ENCODE measurements around the gene INPP4B.

The INPP4B gene

GRCh38 chr4:142091085-142091513 lies 755.0 kb downstream of the INPP4B start:
- no peak overlapping the region for H2AFZ ChIP-seq (ENCODE audit: low read depth)

DNA sequence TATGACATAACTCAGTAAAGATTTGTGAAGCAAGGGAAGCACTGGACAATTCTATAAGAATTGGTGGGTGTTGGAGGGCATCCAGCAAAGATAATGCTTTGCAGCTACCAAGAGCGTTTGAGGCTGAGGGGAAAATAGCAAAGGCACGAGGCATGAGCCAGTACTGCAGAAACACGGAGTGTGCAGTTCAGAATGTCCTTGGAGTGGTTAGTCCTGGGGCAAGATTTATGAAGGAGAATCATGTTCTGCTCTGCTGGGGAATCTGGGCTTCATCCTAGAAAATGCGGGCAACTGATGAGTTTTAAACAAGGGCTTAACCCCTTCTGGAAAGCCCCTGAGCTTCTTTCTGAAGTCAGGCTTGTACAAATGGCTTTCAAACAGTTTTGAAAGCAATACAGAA lies 757.2 kb downstream of the INPP4B start:
- H2AFZ ChIP-seq (ENCODE audit: low read depth) = no peak overlapping the region
- no peaks in the 10 kb centered on the region for H3K4me1 ChIP-seq (ENCODE audit: low read depth, poor library complexity, severe bottlenecking)
- H3K27ac ChIP-seq = no peak overlapping the region
- H3K79me2 ChIP-seq (ENCODE audit: insufficient read depth, low read depth) = no peaks in the 10 kb centered on the region
- no peak overlapping the region for H3K4me2 ChIP-seq
- no peaks in the 10 kb centered on the region for H4K20me1 ChIP-seq (ENCODE audit: insufficient read depth)
- H3K27me3 ChIP-seq (ENCODE audit: insufficient read depth, low read depth) = no peaks in the 10 kb centered on the region
- TF ChIP-seq CTCF (conservative IDR thresholded peaks at IDR 0.05; ENCODE audit: low read depth, low read length) = no peak
- H3K36me3 ChIP-seq (ENCODE audit: insufficient read depth) = no peaks in the 10 kb centered on the region
- no peak overlapping the region for H3K9ac ChIP-seq
- H3K4me3 ChIP-seq (IDR thresholded peaks at IDR 0.05; ENCODE audit: insufficient read depth, low read depth, low read length) = no peak overlapping the region

More at GRCh38 chr4:142091085-142091513, 755.0 kb downstream of the INPP4B start:
- Histone ChIP-seq H3K27ac (no peak overlapping the region), H3K36me3 (ENCODE audit: insufficient read depth) (no peaks in the 10 kb centered on the region), H3K4me1 (ENCODE audit: low read depth, poor library complexity, severe bottlenecking) (no peaks in the 10 kb centered on the region), H3K4me3 (IDR thresholded peaks at IDR 0.05; ENCODE audit: insufficient read depth, low read depth, low read length) (no peak overlapping the region), H3K27me3 (ENCODE audit: insufficient read depth, low read depth) (no peaks in the 10 kb centered on the region), H4K20me1 (ENCODE audit: insufficient read depth) (no peaks in the 10 kb centered on the region), H3K4me2 (no peak overlapping the region), H3K9ac (no peak overlapping the region), H3K79me2 (ENCODE audit: insufficient read depth, low read depth) (no peaks in the 10 kb centered on the region)
- TF ChIP-seq CTCF (conservative IDR thresholded peaks at IDR 0.05; ENCODE audit: low read depth, low read length) = no peak

GRCh38 chr4:142085513-142086292 lies 760.4 kb downstream of the INPP4B start:
- Histone ChIP-seq H3K27me3 (ENCODE audit: insufficient read depth, low read depth) (no peaks in the 10 kb centered on the region), H3K79me2 (ENCODE audit: insufficient read depth, low read depth) (no peaks in the 10 kb centered on the region), H3K4me3 (IDR thresholded peaks at IDR 0.05; ENCODE audit: insufficient read depth, low read depth, low read length) (no peak overlapping the region), H4K20me1 (ENCODE audit: insufficient read depth) (no peaks in the 10 kb centered on the region), H3K27ac (no peak overlapping the region), H3K4me1 (ENCODE audit: low read depth, poor library complexity, severe bottlenecking) (no peaks in the 10 kb centered on the region), H3K36me3 (ENCODE audit: insufficient read depth) (no peaks in the 10 kb centered on the region), H3K9ac (no peak overlapping the region), H2AFZ (ENCODE audit: low read depth) (no peak overlapping the region), H3K4me2 (no peak overlapping the region)
- no peak for TF ChIP-seq CTCF (conservative IDR thresholded peaks at IDR 0.05; ENCODE audit: low read depth, low read length)

DNA sequence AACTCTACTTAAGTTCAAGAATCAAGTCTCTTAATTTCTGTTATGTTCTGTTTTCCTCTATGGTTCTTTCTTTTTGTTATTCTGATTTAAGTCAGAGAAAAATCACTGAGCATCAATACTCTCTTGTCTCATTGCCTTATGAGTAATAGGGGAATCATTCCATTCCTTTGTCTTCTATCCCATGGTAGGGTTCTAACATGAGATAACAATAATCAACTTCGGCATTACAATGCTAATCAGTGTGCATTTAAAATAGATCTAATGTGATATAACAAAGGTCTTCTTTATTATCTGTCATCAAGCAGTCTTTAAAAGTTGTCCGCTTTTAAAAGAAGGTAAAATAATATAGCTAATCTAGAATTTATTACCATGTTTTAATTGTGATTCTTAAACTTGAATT lies 762.8 kb downstream of the INPP4B start:
- Histone ChIP-seq H3K4me2 (no peak overlapping the region), H3K4me3 (IDR thresholded peaks at IDR 0.05; ENCODE audit: insufficient read depth, low read depth, low read length) (no peak overlapping the region), H4K20me1 (ENCODE audit: insufficient read depth) (no peaks in the 10 kb centered on the region), H2AFZ (ENCODE audit: low read depth) (no peak overlapping the region), H3K27me3 (ENCODE audit: insufficient read depth, low read depth) (no peaks in the 10 kb centered on the region), H3K79me2 (ENCODE audit: insufficient read depth, low read depth) (no peaks in the 10 kb centered on the region), H3K36me3 (ENCODE audit: insufficient read depth) (no peaks in the 10 kb centered on the region), H3K9ac (no peak overlapping the region), H3K4me1 (ENCODE audit: low read depth, poor library complexity, severe bottlenecking) (no peaks in the 10 kb centered on the region), H3K27ac (no peak overlapping the region)
- TF ChIP-seq CTCF (conservative IDR thresholded peaks at IDR 0.05; ENCODE audit: low read depth, low read length) = no peak

Measured in KMS-11 (cell line).